ENCODE results near the gene SELENON.

The SELENON gene

DNA sequence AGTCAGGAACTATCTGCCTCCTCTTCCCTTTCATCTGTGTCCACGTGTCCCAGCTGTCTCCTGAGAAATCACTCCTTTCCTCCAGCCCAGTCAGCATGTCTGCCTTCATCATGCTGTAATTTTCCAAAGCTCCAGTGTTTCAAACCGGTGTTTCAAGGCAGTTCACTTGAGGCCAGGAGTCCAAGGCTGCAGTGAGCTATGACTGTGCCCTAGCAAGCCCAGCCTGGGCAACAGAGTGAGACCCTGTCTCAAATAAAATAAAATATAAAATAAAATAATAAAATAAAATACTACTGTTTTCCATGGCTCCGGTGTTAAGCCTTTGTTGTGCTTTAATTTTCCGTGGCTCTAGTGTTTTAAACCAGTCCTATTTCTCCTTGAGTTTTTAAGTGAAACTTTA, 7.9 kb upstream of the SELENON start:
- H4K20me1 ChIP-seq (ENCODE audit: insufficient read depth), result no peaks in the 10 kb centered on the region
- peaks cover 51% of the 10 kb centered on the region for H3K4me1 ChIP-seq (ENCODE audit: low read depth, poor library complexity, severe bottlenecking)
- no peaks in the 10 kb centered on the region for H3K27me3 ChIP-seq (ENCODE audit: insufficient read depth, low read depth)
- no peak overlapping the region for H3K27ac ChIP-seq
- no peaks in the 10 kb centered on the region for H3K36me3 ChIP-seq (ENCODE audit: insufficient read depth)
- H3K9ac ChIP-seq, result no peak overlapping the region
- no peak overlapping the region for H3K4me3 ChIP-seq (IDR thresholded peaks at IDR 0.05; ENCODE audit: insufficient read depth, low read depth, low read length)
- H3K4me2 ChIP-seq, result no peak overlapping the region
- H3K79me2 ChIP-seq (ENCODE audit: insufficient read depth, low read depth), result no peaks in the 10 kb centered on the region
- H2AFZ ChIP-seq (ENCODE audit: low read depth), result no peak overlapping the region
- TF ChIP-seq, protein P1, sequence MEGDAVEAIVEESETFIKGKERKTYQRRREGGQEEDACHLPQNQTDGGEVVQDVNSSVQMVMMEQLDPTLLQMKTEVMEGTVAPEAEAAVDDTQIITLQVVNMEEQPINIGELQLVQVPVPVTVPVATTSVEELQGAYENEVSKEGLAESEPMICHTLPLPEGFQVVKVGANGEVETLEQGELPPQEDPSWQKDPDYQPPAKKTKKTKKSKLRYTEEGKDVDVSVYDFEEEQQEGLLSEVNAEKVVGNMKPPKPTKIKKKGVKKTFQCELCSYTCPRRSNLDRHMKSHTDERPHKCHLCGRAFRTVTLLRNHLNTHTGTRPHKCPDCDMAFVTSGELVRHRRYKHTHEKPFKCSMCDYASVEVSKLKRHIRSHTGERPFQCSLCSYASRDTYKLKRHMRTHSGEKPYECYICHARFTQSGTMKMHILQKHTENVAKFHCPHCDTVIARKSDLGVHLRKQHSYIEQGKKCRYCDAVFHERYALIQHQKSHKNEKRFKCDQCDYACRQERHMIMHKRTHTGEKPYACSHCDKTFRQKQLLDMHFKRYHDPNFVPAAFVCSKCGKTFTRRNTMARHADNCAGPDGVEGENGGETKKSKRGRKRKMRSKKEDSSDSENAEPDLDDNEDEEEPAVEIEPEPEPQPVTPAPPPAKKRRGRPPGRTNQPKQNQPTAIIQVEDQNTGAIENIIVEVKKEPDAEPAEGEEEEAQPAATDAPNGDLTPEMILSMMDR (conservative IDR thresholded peaks at IDR 0.05; ENCODE audit: low read depth, low read length), result no peak

DNA sequence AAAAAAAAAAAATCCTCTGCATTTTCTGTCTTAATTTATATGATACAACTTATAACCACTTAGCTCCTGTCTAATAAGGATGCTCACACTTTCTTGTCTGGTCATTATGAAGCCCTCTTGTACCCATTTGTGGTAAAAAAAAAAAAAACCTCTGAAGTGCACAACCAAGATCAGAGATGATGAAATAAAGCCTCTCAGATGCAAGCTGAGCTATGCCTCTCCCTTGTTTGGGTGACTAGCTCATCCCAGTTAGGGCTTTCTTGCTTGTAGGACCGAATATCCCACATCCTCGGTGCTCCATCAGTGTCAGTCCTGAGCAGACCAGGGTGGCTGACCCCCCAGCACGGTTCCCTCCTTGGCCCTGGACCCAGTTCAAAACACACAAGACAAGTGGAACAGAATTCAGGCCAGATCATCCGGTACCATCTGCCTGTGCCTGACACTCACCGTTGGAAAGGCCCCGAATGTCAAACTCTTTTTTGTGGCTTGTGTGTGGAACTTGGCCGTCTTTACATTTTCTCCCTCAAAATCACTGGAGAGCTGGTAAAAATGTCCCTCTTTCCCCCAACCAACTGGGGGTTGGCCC, 6.3 kb upstream of the SELENON start:
- no peak overlapping the region for H3K27ac ChIP-seq
- H3K4me2 ChIP-seq, result no peak overlapping the region
- H3K9ac ChIP-seq, result no peak overlapping the region
- no peaks in the 10 kb centered on the region for H4K20me1 ChIP-seq (ENCODE audit: insufficient read depth)
- H3K27me3 ChIP-seq (ENCODE audit: insufficient read depth, low read depth), result no peaks in the 10 kb centered on the region
- H3K79me2 ChIP-seq (ENCODE audit: insufficient read depth, low read depth), result no peaks in the 10 kb centered on the region
- no peak overlapping the region for H2AFZ ChIP-seq (ENCODE audit: low read depth)
- H3K4me1 ChIP-seq (ENCODE audit: low read depth, poor library complexity, severe bottlenecking), result peaks cover 56% of the 10 kb centered on the region
- H3K4me3 ChIP-seq (IDR thresholded peaks at IDR 0.05; ENCODE audit: insufficient read depth, low read depth, low read length), result no peak overlapping the region
- H3K36me3 ChIP-seq (ENCODE audit: insufficient read depth), result no peaks in the 10 kb centered on the region
- TF ChIP-seq, protein P1 (conservative IDR thresholded peaks at IDR 0.05; ENCODE audit: low read depth, low read length), result no peak

DNA sequence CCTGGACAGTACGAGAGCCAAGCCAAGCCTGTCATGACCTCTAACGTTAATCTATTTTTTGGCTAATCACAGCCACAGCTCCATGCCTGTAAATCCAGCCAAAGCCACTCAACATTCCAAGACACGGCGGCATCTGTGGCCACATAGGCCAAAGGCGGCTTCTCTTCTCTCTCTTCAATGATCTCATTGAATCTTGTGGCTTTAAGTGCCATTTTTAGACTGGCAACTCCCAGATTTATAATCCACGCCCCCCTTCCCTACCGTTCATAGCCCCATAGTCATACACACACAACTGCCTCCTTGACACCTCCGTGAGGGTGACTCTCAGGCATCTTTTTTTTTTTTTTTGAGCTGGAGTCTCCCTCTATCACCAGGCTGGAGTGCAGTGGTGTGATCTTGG, 5.7 kb upstream of the SELENON start:
- peaks cover 63% of the 10 kb centered on the region for H3K4me1 ChIP-seq (ENCODE audit: low read depth, poor library complexity, severe bottlenecking)
- H4K20me1 ChIP-seq (ENCODE audit: insufficient read depth), result no peaks in the 10 kb centered on the region
- TF ChIP-seq, protein P1 (conservative IDR thresholded peaks at IDR 0.05; ENCODE audit: low read depth, low read length), result no peak
- no peaks in the 10 kb centered on the region for H3K79me2 ChIP-seq (ENCODE audit: insufficient read depth, low read depth)
- no peaks in the 10 kb centered on the region for H3K27me3 ChIP-seq (ENCODE audit: insufficient read depth, low read depth)
- H3K27ac ChIP-seq, result no peak overlapping the region
- no peaks in the 10 kb centered on the region for H3K36me3 ChIP-seq (ENCODE audit: insufficient read depth)
- no peak overlapping the region for H3K9ac ChIP-seq
- no peak overlapping the region for H2AFZ ChIP-seq (ENCODE audit: low read depth)
- H3K4me2 ChIP-seq, result no peak overlapping the region
- H3K4me3 ChIP-seq (IDR thresholded peaks at IDR 0.05; ENCODE audit: insufficient read depth, low read depth, low read length), result no peak overlapping the region

DNA sequence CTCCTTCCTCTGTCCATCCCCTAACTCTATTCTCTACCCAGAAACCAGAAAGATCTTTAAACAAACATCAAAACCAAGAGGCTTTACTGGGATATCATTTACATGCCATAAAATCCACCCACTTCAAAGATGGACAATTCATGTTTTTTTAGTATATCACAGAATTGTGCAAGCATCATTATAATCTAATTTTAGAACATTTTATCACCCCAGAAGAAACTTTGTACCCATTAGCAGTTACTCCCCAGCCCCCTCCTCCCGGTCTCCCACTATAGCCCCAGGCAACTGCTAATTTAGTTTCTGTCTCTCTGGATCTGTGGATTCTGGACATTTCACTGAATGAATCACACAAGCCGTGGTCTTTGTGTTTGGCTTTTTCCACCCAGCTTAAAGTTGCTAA, 4.8 kb upstream of the SELENON start:
- Histone ChIP-seq H3K79me2 (ENCODE audit: insufficient read depth, low read depth) (no peaks in the 10 kb centered on the region), H3K27ac (no peak overlapping the region), H4K20me1 (ENCODE audit: insufficient read depth) (no peaks in the 10 kb centered on the region), H3K9ac (no peak overlapping the region), H3K4me3 (IDR thresholded peaks at IDR 0.05; ENCODE audit: insufficient read depth, low read depth, low read length) (no peak overlapping the region), H3K4me2 (no peak overlapping the region), H2AFZ (ENCODE audit: low read depth) (no peak overlapping the region), H3K4me1 (ENCODE audit: low read depth, poor library complexity, severe bottlenecking) (peaks cover 67% of the 10 kb centered on the region), H3K27me3 (ENCODE audit: insufficient read depth, low read depth) (no peaks in the 10 kb centered on the region), H3K36me3 (ENCODE audit: insufficient read depth) (no peaks in the 10 kb centered on the region)
- TF ChIP-seq, protein P1 (conservative IDR thresholded peaks at IDR 0.05; ENCODE audit: low read depth, low read length), result no peak

Measured in KMS-11 (cell line).